Pancreas (tissue), 10 donors: ENCODE measurements around the gene PHLDB3. TPM values are rescaled to one million over a fixed set of nuclear protein-coding genes. Genes with fewer than 3 reads are reported as not detected.

Experiments
- ATAC-seq, 4 donors: fragments of 200-7000 bp; cut with Tn5 transposase; one replicate each; pipeline versions ENCODE4 v1.8.0 to v1.9.1; 2020; ENCODE audit warnings: mild to moderate bottlenecking in 4 of 4, moderate library complexity in 4 of 4
- DNase-seq, 6 donors: peaks; one replicate each; pipeline ENCODE4 v3.0.0-alpha.2; 2020
- FAIRE-seq: peaks from 2 replicates; lab custom pipeline; 2012; peaks lifted over from hg19 to GRCh38; lab: Jason Lieb, UNC
- H3K27ac ChIP-seq, 4 donors: fragments of 200-600 bp; sonication (generic); 1 replicate in 3 of 4; 2 replicates in 1 of 4; pipeline versions ENCODE4 v1.5.0 to v1.8.0; 2020
- H3K27me3 ChIP-seq, 4 donors: fragments of 200-600 bp; one replicate each; pipeline ENCODE4 v1.8.0; 2021
- H3K36me3 ChIP-seq, 3 donors: fragments of 200-600 bp; sonication (generic) in 1 of 3; one replicate each; pipeline versions ENCODE4 v1.5.0 to v1.8.0; 2020 to 2021
- H3K4me1 ChIP-seq, 3 donors: fragments of 200-600 bp; one replicate each; pipeline ENCODE4 v1.8.0; 2021
- H3K4me3 ChIP-seq, 4 donors: fragments of 200-600 bp; sonication (generic) in 2 of 4; one replicate each; pipeline versions ENCODE4 v1.5.0 to v1.8.0; 2020 to 2021
- H3K9me3 ChIP-seq, 4 donors: fragments of 200-600 bp; one replicate each; pipeline ENCODE4 v1.8.0; 2021
- WGBS, 2 donors: extraction: QIAGEN DNeasy Blood & Tissue Kit; methylation state at CpG; one replicate each; pipeline ENCODE4 v1.1.7; 2013; 5-methylcytosine and 5-hydroxymethylcytosine counted together
- intact Hi-C, 3 donors: fragments of 100-400 bp; cut with DNase I; formaldehyde crosslinking; loops; one replicate each; pipeline versions ENCODE4 v1.11.1 to v1.14.2; 2022
- polyA plus RNA-seq, 2 donors: library from polyadenylated mRNA; stranded (reverse); fragments of 200-250 nt; gene quantifications; one replicate each; pipeline ENCODE4 v1.2.3, GENCODE V29; 2013
- total RNA-seq, 6 donors: library from RNA; stranded (reverse); fragmentation: NEBNext Ultra II Directional in 4 of 6; extraction: Animal tissue kit (Norgen Biotek cat#: 25700) in 4 of 6; gene quantifications; one replicate each; pipeline versions ENCODE4 v1.2.1 to v1.2.4, GENCODE V29; 2021 to 2023
- TF ChIP-seq, protein P1 (sequence below), 4 donors: fragments of 200-600 bp; sonication (generic) in 3 of 4; IDR thresholded peaks; one replicate each; pipeline versions ENCODE4 v1.5.0 to v1.8.0; 2021; ENCODE audit warnings: antibody characterized with exemption in 4 of 4
- donor health status: healthy with polysubstance abuse.
- donor health status: DM: no; HTN: no; CAD: no; lungs with moderate emphysema.
- donor health status: DM: no; HTN: no; CAD: no.
- donor health status: control.
- donor health status: control.
- donor health status: Bipolar disorder and iron deficiency.
- donor health status: DM: yes; HTN: yes; CAD: no.
- donor health status: DM: no; HTN: no; CAD: no.
- donor health status: DM: no; HTN: no; CAD: no.
- donor health status: DM: yes; HTN: yes; CAD: no.

Gene PHLDB3
- total and polyA plus RNA-seq, 8 donors, result 7.2 to 33.7 (median 10.7) TPM

DNA sequence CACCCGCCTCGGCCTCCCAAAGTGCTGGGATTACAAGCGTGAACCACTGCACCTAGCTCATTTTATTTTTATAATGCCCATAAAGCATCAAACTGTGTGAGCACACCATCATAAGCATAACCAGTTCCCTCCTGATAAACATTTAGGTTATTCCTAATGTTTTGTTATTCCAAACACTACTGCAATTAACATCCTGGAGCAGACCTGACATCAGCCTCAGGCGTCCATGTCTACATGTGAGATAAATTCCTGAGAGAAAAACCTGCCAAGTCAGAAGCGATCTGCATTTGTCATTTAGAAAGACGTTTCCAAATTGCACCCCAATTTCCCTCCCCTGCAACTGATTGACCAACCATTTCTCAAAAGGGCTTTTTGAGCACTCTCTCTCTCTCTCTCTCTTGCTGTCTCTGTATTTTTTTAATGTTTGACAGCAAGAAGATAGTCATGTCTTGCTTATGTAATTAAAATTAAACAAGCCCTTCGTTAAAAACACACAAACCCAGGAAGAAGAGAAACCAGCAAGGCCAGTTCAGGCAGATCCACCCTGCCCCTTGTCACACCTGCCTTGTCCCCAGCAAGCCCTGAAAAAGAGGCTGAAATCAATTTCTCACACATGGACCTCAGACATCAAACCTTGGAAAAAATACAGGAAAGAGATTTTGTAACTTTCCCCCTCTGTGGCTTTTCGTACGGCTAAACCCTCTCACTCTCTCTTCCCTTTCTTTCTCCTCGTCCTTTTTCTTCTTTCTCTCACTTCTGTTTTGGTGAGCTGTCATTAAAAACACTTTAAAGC, 49.0 kb downstream of the PHLDB3 start:
- H3K4me3 ChIP-seq, result no peak overlapping the region
- H3K27me3 ChIP-seq, result no peaks in the 10 kb centered on the region
- no peaks in the 10 kb centered on the region for H3K4me1 ChIP-seq
- TF ChIP-seq, protein P1, sequence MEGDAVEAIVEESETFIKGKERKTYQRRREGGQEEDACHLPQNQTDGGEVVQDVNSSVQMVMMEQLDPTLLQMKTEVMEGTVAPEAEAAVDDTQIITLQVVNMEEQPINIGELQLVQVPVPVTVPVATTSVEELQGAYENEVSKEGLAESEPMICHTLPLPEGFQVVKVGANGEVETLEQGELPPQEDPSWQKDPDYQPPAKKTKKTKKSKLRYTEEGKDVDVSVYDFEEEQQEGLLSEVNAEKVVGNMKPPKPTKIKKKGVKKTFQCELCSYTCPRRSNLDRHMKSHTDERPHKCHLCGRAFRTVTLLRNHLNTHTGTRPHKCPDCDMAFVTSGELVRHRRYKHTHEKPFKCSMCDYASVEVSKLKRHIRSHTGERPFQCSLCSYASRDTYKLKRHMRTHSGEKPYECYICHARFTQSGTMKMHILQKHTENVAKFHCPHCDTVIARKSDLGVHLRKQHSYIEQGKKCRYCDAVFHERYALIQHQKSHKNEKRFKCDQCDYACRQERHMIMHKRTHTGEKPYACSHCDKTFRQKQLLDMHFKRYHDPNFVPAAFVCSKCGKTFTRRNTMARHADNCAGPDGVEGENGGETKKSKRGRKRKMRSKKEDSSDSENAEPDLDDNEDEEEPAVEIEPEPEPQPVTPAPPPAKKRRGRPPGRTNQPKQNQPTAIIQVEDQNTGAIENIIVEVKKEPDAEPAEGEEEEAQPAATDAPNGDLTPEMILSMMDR (IDR thresholded peaks at IDR 0.05), result no peak
- peak in 2 of 4 donors; percentile 38 to 41 for ATAC-seq
- DNase-seq, result no peak
- intact Hi-C loops, result no loop called here
- peak overlapping the region in 1 of 4 donors; percentile 23 for H3K27ac ChIP-seq
- no peaks in the 10 kb centered on the region for H3K9me3 ChIP-seq
- no peak for FAIRE-seq
- 30 to 33% methylated on average over 10 of the region's 10 CpGs for WGBS, 2 donors
- no peaks in the 10 kb centered on the region for H3K36me3 ChIP-seq

DNA sequence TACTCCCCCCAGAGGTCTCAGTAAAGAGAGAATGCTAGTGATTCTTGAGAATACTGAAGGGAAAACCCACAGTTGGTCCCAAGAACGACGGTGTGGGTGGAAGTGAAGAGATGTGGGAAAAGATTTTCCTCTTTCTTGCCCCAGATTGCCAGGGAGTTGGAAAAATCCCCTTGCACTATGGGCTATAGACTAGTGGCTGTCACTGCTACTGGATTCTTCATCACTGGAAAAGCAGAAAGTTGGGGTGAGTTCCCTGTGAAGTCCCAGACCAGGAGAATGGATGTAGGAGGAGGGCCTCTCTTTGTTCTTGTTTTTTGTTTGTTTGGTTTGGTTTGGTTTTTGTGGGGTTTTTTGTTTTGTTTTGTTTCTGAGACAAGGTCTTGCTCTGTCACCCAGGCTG, 50.5 kb downstream of the PHLDB3 start:
- no peaks in the 10 kb centered on the region for H3K27me3 ChIP-seq
- FAIRE-seq (no peak), ATAC-seq (no peak)

DNA sequence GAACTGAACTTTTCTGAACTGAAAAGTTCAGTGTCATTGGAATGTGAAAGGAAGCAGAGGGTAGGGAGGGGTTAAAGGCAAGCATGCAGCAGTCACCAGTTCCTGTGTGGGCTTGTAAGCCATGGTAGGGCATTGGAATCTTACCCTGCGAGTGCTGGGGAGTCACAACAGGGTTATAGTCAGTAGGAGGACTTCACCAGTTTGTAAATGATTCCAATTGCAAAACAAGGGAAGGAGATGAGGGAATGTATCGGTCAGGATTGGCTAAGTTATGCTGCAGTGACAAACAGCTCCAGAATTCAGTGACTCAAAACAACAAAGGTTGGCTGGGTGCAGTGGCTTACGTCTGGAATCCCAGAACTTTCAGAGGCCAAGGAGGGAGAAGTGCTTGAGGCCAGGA, 52.0 kb downstream of the PHLDB3 start:
- Histone ChIP-seq H3K27ac (no peak overlapping the region), H3K27me3 (no peaks in the 10 kb centered on the region), H3K36me3 (no peaks in the 10 kb centered on the region), H3K4me1 (no peaks in the 10 kb centered on the region), H3K4me3 (no peak overlapping the region), H3K9me3 (no peaks in the 10 kb centered on the region)
- WGBS, 2 donors, result 59 to 66% methylated on average over 3 of the region's 3 CpGs
- FAIRE-seq (no peak), DNase-seq (no peak), ATAC-seq (no peak)
- intact Hi-C loops, result no loop called here
- TF ChIP-seq, protein P1 (IDR thresholded peaks at IDR 0.05), result no peak

More for the DNA sequence above, 50.5 kb downstream of the PHLDB3 start:
- Histone ChIP-seq H3K4me3 (no peak overlapping the region), H3K36me3 (no peaks in the 10 kb centered on the region), H3K9me3 (no peaks in the 10 kb centered on the region), H3K4me1 (no peaks in the 10 kb centered on the region), H3K27ac (no peak overlapping the region)
- WGBS, 2 donors, result 69 to 74% methylated on average over 2 of the region's 2 CpGs
- TF ChIP-seq, protein P1 (IDR thresholded peaks at IDR 0.05), result no peak
- intact Hi-C loops, result no loop called here
- DNase-seq, result no peak

DNA sequence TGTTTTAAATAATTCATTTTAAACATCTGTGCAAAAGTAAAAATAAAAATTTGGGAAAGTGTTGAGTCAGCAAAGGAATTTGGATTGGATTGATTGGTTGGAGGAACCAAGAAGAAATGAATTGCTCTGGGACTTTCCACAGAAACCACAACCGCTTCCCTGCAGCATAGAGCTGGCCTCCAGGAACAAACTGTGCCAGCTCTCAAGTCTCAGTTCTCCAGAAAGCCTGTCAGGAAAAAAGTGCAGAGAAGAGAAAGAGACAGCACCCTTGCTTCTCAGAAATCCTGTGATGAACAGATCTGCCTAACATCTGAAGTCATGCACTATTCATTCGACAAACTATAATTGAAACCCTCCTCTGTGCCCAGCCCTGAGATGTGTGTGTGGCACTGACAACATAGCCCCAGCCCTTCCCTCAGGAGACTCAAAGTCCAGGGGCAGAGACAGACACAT, 54.0 kb downstream of the PHLDB3 start:
- FAIRE-seq (no peak), ATAC-seq (peak in 2 of 4 donors; percentile 33 to 67), DNase-seq (no peak)
- WGBS, 2 donors, result 68 to 73% methylated on average over 2 of the region's 2 CpGs
- Histone ChIP-seq H3K27me3 (no peaks in the 10 kb centered on the region), H3K36me3 (no peaks in the 10 kb centered on the region), H3K4me1 (no peaks in the 10 kb centered on the region), H3K27ac (no peak overlapping the region), H3K4me3 (no peak overlapping the region), H3K9me3 (no peaks in the 10 kb centered on the region)
- TF ChIP-seq, protein P1 (IDR thresholded peaks at IDR 0.05), result no peak
- intact Hi-C loops, result no loop called here

DNA sequence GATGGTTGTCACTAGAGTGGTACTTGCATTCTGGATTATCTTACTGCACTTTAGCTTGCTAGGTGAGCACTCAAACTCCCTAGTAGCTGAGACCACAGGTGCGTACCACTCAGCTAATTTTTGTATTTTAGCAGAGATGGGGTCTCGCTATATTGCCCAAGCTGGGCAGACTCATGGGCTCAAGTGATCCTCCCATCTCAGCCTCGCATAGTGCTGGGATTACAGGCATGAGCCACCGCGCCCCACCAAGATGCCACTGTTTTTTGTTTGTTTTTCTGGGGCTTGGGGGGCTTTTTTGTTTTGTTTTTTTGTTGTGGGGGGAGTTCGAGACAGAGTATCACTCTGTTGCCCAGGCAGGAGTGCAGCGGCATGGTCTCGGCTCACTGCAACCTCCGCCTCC, 56.9 kb downstream of the PHLDB3 start:
- DNase-seq, result no peak
- TF ChIP-seq, protein P1 (IDR thresholded peaks at IDR 0.05), result no peak
- intact Hi-C loops, result loop anchor here (5.0 to 10.0 kb wide), 3 partner anchors 70 to 207 kb away; no protein-coding TSS in a partner anchor
- no peak for FAIRE-seq
- Histone ChIP-seq H3K4me1 (no peaks in the 10 kb centered on the region), H3K36me3 (no peaks in the 10 kb centered on the region), H3K9me3 (no peaks in the 10 kb centered on the region), H3K27ac (no peak overlapping the region), H3K4me3 (no peak overlapping the region), H3K27me3 (no peaks in the 10 kb centered on the region)
- 79 to 88% methylated on average over 9 of the region's 9 CpGs for WGBS, 2 donors
- ATAC-seq, result no peak
